Hematopoietic multipotent progenitor cell treated with erythropoietin and hydrocortisone succinate and interleukin-3 and kit ligand, for 15 days (in vitro differentiated cells): ENCODE measurements around the gene ADGRG3.

Experiments
- DNase-seq: peaks from one replicate; pipeline ENCODE4 v3.0.0-alpha.2; 2015; ENCODE audit warnings: low spot score

The ADGRG3 gene

GRCh38 chr16:57646388-57647039 is 21.6 kb upstream of the ADGRG3 start:
- DNase-seq = no peak

GRCh38 chr16:57647136-57647875 is 20.8 kb upstream of the ADGRG3 start:
- DNase-seq = no peak

- DNase-seq = no peak
These were observed 20.0 kb upstream of the ADGRG3 start for GRCh38 chr16:57648125-57648524.

- peak; percentile 83 for DNase-seq
These were observed 19.3 kb upstream of the ADGRG3 start for GRCh38 chr16:57648581-57649442.

- no peak for DNase-seq
These were observed 18.7 kb upstream of the ADGRG3 start for GRCh38 chr16:57649443-57649751.

GRCh38 chr16:57649846-57650245 is 18.3 kb upstream of the ADGRG3 start:
- no peak for DNase-seq

GRCh38 chr16:57651344-57652333 is 16.5 kb upstream of the ADGRG3 start:
- no peak for DNase-seq

- DNase-seq = no peak
These were observed 15.2 kb upstream of the ADGRG3 start for GRCh38 chr16:57652695-57653471.

- no peak for DNase-seq
These were observed 14.2 kb upstream of the ADGRG3 start for GRCh38 chr16:57653936-57654335.

GRCh38 chr16:57656342-57656955 is 11.7 kb upstream of the ADGRG3 start:
- no peak for DNase-seq

- no peak for DNase-seq
These were observed 10.9 kb upstream of the ADGRG3 start for GRCh38 chr16:57657228-57657627.

GRCh38 chr16:57658130-57658877 is 9.8 kb upstream of the ADGRG3 start:
- no peak for DNase-seq

- DNase-seq = no peak
These were observed 9.0 kb upstream of the ADGRG3 start for GRCh38 chr16:57658878-57659674.

GRCh38 chr16:57660715-57661463 is 7.2 kb upstream of the ADGRG3 start:
- no peak for DNase-seq

GRCh38 chr16:57661510-57661909 is 6.6 kb upstream of the ADGRG3 start:
- DNase-seq = no peak

- no peak for DNase-seq
These were observed 5.9 kb upstream of the ADGRG3 start for GRCh38 chr16:57661936-57662906.

- DNase-seq = no peak
These were observed 4.7 kb upstream of the ADGRG3 start for GRCh38 chr16:57663436-57663835.
